ENCODE data around the gene TMEM41B.

DNA sequence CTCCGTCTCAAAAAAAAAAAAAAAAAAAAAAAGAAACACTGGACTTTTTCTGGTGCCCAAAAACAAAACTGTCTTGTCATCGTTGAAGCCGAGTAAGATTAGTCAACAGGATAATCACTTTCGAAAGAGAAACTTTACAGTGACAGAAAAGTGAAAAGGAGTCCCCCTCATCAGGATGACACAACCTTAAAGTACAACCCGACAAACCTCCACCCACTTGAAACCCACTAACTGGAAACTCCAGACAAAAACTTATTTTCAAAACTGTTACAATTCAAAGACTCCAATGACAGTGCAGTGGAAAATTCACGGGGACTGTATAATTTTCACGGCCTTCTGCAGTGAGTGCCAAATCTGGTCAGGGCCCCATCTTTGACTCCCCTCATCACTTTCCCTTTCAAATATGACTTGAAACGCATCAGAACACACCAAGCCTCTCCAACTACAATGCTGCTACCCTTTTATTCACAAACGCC lies 50.5 kb downstream of the TMEM41B start:
- TF ChIP-seq, protein P1, sequence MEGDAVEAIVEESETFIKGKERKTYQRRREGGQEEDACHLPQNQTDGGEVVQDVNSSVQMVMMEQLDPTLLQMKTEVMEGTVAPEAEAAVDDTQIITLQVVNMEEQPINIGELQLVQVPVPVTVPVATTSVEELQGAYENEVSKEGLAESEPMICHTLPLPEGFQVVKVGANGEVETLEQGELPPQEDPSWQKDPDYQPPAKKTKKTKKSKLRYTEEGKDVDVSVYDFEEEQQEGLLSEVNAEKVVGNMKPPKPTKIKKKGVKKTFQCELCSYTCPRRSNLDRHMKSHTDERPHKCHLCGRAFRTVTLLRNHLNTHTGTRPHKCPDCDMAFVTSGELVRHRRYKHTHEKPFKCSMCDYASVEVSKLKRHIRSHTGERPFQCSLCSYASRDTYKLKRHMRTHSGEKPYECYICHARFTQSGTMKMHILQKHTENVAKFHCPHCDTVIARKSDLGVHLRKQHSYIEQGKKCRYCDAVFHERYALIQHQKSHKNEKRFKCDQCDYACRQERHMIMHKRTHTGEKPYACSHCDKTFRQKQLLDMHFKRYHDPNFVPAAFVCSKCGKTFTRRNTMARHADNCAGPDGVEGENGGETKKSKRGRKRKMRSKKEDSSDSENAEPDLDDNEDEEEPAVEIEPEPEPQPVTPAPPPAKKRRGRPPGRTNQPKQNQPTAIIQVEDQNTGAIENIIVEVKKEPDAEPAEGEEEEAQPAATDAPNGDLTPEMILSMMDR (IDR thresholded peaks at IDR 0.05), result no peak
- no peak for TF ChIP-seq POLR2A (IDR thresholded peaks at IDR 0.05)
